ENCODE data around the gene MRPL58. TPM values are rescaled to one million over a fixed set of nuclear protein-coding genes. Genes with fewer than 3 reads are reported as not detected.
"Not testable (repeated sequence)": the region's sequence is repeated elsewhere in the genome, so short reads cannot be mapped to it uniquely, and the experiment has no call there.

The MRPL58 gene
- total RNA-seq, 2 experiments from 2014 or later = 64.6 to 66.5 TPM

DNA sequence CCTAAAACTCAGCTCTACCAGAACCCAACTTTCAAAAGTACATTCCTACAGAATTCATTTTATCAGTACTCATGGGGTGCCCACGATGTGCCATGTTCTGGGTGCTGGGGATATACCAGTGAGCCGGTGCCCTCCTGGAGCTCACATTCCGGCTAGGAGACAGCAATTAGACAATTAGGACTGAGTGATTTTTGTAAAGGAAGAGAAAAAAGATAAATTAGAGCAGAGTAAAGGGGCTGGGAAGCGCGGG, 449 bp upstream of the MRPL58 start:
- ATAC-seq = no peak
- peaks cover 12% of the 10 kb centered on the region for H3K36me3 Mint-ChIP-seq (ENCODE audit: low read depth)
- no peak for DNase-seq
- CTCF ChIA-PET = interaction anchor here (0.6 to 3.7 kb wide), 16 partner anchors 12 to 179 kb away, joined by 3 to 52 read pairs (median 3); partner anchors contain the start of gene CDR2L
- H3K9me3 Mint-ChIP-seq (ENCODE audit: low read depth) = no peaks in the 10 kb centered on the region
- POLR2A ChIA-PET = interaction anchor here (0.6 to 1.5 kb wide), 3 partner anchors 24 to 138 kb away, joined by 3 to 6 read pairs (median 3); partner anchors contain the start of genes CDR2L and HID1
- H3K4me3 Mint-ChIP-seq = peak overlapping the region; percentile 95
- intact Hi-C loops (cut with DNase I, micrococcal nuclease) = loop anchor here (1.0 to 2.0 kb wide), 6 partner anchors 21 to 51 kb away; partner anchors contain the start of genes CDR2L (in 1 of the 2) and KCTD2 (in 1 of the 2)
- no peaks in the 10 kb centered on the region for H3K27me3 Mint-ChIP-seq
- peaks cover 31% of the 10 kb centered on the region for H3K4me1 Mint-ChIP-seq
- peak overlapping the region; percentile 83 for H3K27ac Mint-ChIP-seq

DNA sequence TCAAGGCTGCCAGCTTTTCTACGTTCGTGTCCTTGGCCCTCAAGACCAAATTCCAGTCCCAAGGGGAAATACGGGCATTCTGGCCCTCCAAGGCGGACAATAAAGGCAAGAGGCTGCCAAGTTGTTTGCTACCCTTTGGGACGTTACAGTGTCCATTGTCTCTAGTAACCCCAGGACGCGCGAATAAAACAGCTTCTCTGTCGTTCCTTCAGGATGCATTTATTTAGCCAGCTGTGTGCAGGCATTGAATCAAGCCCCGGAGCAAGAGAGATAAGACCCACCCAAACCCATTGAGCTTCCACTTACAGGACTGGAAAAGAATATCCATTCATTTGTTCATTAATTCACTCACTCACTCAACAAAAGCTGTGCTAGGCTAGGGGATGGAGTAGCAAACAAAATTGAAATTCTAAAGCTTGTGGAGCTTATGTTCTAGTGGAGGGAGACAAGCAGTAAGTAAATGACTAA, 656 bp downstream of the MRPL58 start:
- Mint-ChIP-seq H3K36me3 (ENCODE audit: low read depth) (peaks cover 15% of the 10 kb centered on the region), H3K27ac (peak overlapping the region; percentile 92), H3K27me3 (no peaks in the 10 kb centered on the region), H3K9me3 (ENCODE audit: low read depth) (no peaks in the 10 kb centered on the region), H3K4me1 (peaks cover 31% of the 10 kb centered on the region), H3K4me3 (peak overlapping the region; percentile 95)
- ChIA-PET POLR2A (interaction anchor here (0.7 to 1.5 kb wide), 5 partner anchors 21 to 192 kb away, joined by 3 to 12 read pairs (median 4); partner anchors contain the start of genes CDR2L and NUP85), CTCF (interaction anchor here (0.6 to 3.7 kb wide), 22 partner anchors 9 to 443 kb away, joined by 3 to 52 read pairs (median 3); partner anchors contain the start of gene CDR2L)
- no peak for ATAC-seq
- intact Hi-C loops (cut with DNase I, micrococcal nuclease) = loop anchor here (1.0 to 2.0 kb wide), 2 partner anchors 52 to 140 kb away; no protein-coding TSS in a partner anchor
- DNase-seq = no peak

DNA sequence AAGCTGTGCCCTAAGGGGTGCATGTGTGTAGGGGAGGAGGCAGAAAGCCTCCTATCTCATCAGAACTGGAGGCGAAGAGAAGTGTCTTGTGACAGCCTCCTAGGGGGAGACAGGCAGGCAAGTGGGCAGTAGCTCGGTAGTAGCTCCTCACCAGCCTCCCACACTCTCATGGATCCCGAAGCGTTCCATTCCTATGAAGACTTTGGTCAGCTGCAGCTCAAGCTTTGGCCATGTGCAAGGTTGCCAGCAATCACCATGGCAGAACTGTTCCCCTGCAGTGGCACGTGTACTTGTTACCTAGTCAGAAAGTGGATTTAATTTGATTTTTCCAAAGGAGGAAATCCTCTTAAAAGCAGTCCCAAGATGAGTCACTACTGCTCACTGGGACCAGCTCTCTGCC, 6.7 kb downstream of the MRPL58 start:
- intact Hi-C loops (cut with DNase I, micrococcal nuclease) = no loop called here
- POLR2A ChIA-PET = no interaction called here
- DNase-seq = no peak
- no peaks in the 10 kb centered on the region for H3K27me3 Mint-ChIP-seq
- peaks cover 6% of the 10 kb centered on the region for H3K4me1 Mint-ChIP-seq
- no peaks in the 10 kb centered on the region for H3K9me3 Mint-ChIP-seq (ENCODE audit: low read depth)
- ATAC-seq = no peak
- H3K36me3 Mint-ChIP-seq (ENCODE audit: low read depth) = peaks cover 40% of the 10 kb centered on the region
- no peak overlapping the region for H3K27ac Mint-ChIP-seq
- H3K4me3 Mint-ChIP-seq = no peak overlapping the region
- CTCF ChIA-PET = interaction anchor here (0.5 to 1.6 kb wide), 6 partner anchors 8 to 226 kb away, joined by 3 to 8 read pairs (median 4); no protein-coding TSS in a partner anchor

DNA sequence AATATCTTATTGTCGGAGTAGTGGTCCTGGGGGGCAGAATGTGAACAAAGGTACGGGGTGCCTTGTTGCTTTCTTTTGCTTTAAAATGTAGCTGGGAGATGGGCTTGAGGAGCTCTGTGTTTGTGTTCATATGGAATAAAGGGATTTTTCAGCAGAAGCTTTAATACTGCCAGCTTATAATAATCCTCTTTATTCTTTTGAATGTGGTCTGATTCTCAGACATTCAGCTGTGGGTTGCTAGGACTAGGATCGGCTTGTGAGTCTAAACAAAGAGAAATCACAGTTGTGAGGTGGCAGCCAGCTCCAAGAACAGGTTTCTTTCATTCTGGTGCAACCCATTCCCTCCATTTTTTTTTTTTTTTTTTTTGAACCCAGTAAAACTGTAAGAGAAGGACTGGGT, 7.2 kb downstream of the MRPL58 start:
- ChIA-PET CTCF (interaction anchor here (0.7 to 1.6 kb wide), 7 partner anchors 8 to 699 kb away, joined by 3 to 8 read pairs (median 3); no protein-coding TSS in a partner anchor), POLR2A (no interaction called here)
- Mint-ChIP-seq H3K4me3 (no peak overlapping the region), H3K9me3 (ENCODE audit: low read depth) (no peaks in the 10 kb centered on the region), H3K27ac (no peak overlapping the region), H3K27me3 (no peaks in the 10 kb centered on the region), H3K36me3 (ENCODE audit: low read depth) (peaks cover 42% of the 10 kb centered on the region), H3K4me1 (peaks cover 6% of the 10 kb centered on the region)
- DNase-seq (no peak), ATAC-seq (no peak)
- intact Hi-C loops (cut with DNase I, micrococcal nuclease) = no loop called here

DNA sequence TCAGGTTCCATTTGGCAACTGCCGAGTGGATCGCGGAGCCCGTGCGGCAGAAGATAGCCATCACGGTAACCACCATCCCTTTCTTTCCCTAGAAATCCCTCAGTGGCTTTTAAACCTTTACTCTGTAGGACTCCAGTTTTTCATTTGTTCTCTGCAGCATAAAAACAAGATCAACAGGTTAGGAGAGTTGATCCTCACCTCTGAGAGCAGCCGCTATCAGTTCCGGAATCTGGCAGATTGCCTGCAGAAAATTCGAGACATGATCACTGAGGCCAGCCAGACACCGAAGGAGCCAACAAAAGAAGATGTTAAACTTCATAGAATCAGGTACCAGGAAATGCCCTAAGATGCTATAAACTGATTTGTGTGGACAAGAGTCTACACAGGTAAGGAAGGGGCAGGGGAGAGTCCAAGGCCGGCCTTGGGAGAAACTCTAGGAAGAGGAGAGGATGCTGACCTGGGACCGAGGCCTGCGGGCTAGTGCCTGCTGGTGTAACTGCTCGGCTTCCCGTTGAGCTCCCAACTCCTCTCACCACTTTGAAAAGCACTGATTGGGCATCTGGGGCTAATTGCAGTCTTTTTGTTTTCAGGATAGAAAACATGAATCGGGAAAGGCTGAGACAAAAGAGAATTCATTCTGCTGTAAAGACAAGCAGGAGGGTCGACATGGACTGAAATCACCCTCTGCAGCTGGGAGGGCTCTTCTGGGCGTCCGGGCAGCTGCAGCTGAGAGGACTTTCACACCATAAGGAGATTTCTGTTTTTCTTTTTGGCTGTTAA, 8.1 kb downstream of the MRPL58 start:
- no peak overlapping the region for H3K27ac Mint-ChIP-seq
- H3K27me3 Mint-ChIP-seq = no peaks in the 10 kb centered on the region
- DNase-seq (no peak), ATAC-seq (no peak)
- POLR2A ChIA-PET = no interaction called here
- no peak overlapping the region for H3K4me3 Mint-ChIP-seq
- H3K4me1 Mint-ChIP-seq = peaks cover 11% of the 10 kb centered on the region
- no peaks in the 10 kb centered on the region for H3K9me3 Mint-ChIP-seq (ENCODE audit: low read depth)
- CTCF ChIA-PET = interaction anchor here (1.6 kb wide), 1 partner anchor 59 kb away, joined by 8 read pairs; no protein-coding TSS in a partner anchor
- peaks cover 46% of the 10 kb centered on the region for H3K36me3 Mint-ChIP-seq (ENCODE audit: low read depth)
- intact Hi-C loops (cut with DNase I, micrococcal nuclease) = no loop called here

DNA sequence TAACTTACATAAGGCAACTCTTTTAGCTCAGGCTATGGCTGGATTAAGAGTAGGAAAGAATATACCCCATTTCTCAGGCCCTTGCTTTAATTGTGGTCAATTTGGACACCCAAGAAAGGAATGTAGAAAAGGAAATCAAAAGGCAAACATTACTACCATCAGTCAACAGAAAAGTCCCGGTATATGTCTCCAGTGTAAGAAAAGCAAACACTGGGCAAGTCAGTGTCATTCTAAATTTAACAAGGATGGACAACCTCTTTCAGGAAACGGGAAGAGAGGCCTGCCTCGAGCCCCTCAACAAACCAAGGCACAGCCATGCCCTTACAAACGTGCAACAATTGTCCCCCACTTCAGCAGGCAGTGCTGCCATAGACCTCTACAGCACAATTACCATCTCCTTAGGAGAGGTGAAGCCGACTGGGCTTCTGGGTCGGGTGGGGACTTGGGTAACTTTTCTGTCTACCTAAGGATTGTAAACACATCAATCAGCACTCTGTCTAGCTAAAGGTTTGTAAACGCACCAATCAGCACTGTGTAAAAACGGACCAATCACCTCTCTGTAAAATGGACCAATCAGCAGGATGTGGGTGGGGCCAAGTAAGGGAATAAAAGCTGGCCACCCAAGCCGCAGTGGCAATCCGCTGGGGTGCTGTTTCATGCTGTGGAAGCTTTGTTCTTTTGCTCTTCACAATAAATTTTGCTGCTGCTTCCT, 12.4 kb downstream of the MRPL58 start:
- CTCF ChIA-PET = interaction anchor here (0.6 to 3.3 kb wide), 8 partner anchors 9 to 805 kb away, joined by 3 to 24 read pairs (median 4); partner anchors contain the start of gene MRPL58

DNA sequence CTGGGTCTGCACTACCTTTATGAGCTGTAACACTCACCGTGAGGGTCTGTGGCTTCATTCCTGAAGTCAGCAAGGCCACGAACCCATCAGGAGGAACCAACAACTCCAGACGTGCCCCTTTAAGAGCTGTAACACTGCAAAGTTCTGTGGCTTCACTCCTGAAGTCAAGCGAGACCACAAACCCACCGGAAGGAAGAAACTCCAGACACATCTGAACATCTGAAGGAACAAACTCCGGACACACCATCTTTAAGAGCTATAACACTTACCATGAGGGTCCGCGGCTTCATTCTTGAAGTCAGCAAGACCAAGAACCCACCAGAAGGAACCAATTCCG, 12.9 kb downstream of the MRPL58 start:
- ChIA-PET CTCF (interaction anchor here (0.6 to 3.3 kb wide), 7 partner anchors 10 to 805 kb away, joined by 3 to 24 read pairs (median 4); partner anchors contain the start of gene MRPL58), POLR2A (interaction anchor here (0.7 kb wide), 1 partner anchor 235 kb away, joined by 3 read pairs; no protein-coding TSS in a partner anchor)
- Mint-ChIP-seq H3K4me1 (peaks cover 12% of the 10 kb centered on the region), H3K27ac (peak overlapping the region; percentile 56), H3K4me3 (peak overlapping the region; percentile 17), H3K36me3 (ENCODE audit: low read depth) (peaks cover 28% of the 10 kb centered on the region)
- H3K27me3 Mint-ChIP-seq; DNase-seq; H3K9me3 Mint-ChIP-seq (ENCODE audit: low read depth): not testable (repeated sequence)
- intact Hi-C loops (cut with DNase I, micrococcal nuclease) = loop anchor here in 1 of 2 experiments (1.0 kb wide), 1 partner anchor 9 kb away; no protein-coding TSS in a partner anchor
- ATAC-seq = peak; percentile 4

More for the DNA sequence above, 12.4 kb downstream of the MRPL58 start:
- Mint-ChIP-seq H3K4me1 (peaks cover 12% of the 10 kb centered on the region), H3K27me3 (no peaks in the 10 kb centered on the region), H3K36me3 (ENCODE audit: low read depth) (peaks cover 32% of the 10 kb centered on the region), H3K27ac (peak overlapping the region; percentile 56), H3K4me3 (peak overlapping the region; percentile 17), H3K9me3 (ENCODE audit: low read depth) (no peaks in the 10 kb centered on the region)
- peak; percentile 76 for ATAC-seq
- POLR2A ChIA-PET = interaction anchor here (0.6 to 0.7 kb wide), 3 partner anchors 152 to 873 kb away, joined by 3 read pairs; no protein-coding TSS in a partner anchor
- intact Hi-C loops (cut with DNase I, micrococcal nuclease) = loop anchor here in 1 of 2 experiments (1.0 kb wide), 1 partner anchor 9 kb away; no protein-coding TSS in a partner anchor
- DNase-seq = peak; percentile 64

DNA sequence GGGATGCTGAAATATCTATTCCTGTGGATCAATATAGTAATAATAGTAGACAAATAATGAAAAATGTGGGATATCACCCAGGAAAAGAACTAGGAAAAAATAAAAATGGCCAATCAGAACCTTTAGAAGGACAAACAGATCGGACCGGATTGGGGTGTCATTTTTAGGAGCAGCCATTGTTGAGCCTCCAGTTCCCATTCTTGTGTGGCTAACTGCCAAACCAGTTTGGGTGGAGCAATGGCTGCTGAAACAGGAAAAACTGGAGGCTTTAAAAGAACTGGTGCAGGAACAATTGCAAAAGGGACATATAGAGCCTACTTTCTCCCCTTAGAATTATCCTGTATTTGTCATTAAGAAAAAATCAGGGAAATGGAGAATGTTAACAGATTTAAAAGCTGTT, 14.2 kb downstream of the MRPL58 start:
- CTCF ChIA-PET; DNase-seq; H3K27ac Mint-ChIP-seq; H3K27me3 Mint-ChIP-seq; H3K4me3 Mint-ChIP-seq; ATAC-seq; H3K9me3 Mint-ChIP-seq (ENCODE audit: low read depth); intact Hi-C loops (cut with DNase I, micrococcal nuclease): not testable (repeated sequence)
- POLR2A ChIA-PET = interaction anchor here (0.7 kb wide), 1 partner anchor 61 kb away, joined by 3 read pairs; the partner anchor contains the start of gene SLC16A5
- Mint-ChIP-seq H3K36me3 (ENCODE audit: low read depth) (peaks cover 17% of the 10 kb centered on the region), H3K4me1 (peaks cover 16% of the 10 kb centered on the region)

DNA sequence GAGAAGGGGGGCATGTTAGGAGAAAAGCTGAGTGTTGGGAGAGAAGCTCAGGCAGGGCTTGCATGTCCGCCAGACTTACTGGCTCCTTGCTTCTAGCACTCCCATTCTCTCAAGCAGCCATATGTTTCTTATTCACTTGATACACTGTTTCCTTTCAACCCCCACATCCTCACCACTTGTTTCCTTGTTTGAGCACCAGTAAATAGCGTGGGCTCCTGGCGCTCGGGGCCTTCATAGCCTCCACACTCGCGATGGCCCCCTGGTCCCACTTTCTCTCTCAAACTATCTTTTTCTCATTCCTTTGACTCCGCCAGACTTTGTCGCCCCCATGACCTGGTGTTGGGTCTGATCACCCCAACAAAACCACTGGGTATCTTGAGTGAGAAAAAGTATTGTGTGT, 17.7 kb downstream of the MRPL58 start:
- ChIA-PET CTCF (no interaction called here), POLR2A (interaction anchor here (0.7 kb wide), 1 partner anchor 121 kb away, joined by 3 read pairs; no protein-coding TSS in a partner anchor)
- DNase-seq = no peak
- H3K4me3 Mint-ChIP-seq = no peak overlapping the region
- intact Hi-C loops (cut with DNase I, micrococcal nuclease) = loop anchor here (5.0 to 10.0 kb wide), 6 partner anchors 48 to 637 kb away; partner anchors contain the start of genes CASKIN2 (in 1 of the 2), MYO15B (in 1 of the 2), RECQL5 (in 1 of the 2) and SAP30BP (in 1 of the 2)
- H3K9me3 Mint-ChIP-seq (ENCODE audit: low read depth) = peaks cover 3% of the 10 kb centered on the region
- peaks cover 32% of the 10 kb centered on the region for H3K4me1 Mint-ChIP-seq
- ATAC-seq = no peak
- peaks cover 8% of the 10 kb centered on the region for H3K36me3 Mint-ChIP-seq (ENCODE audit: low read depth)
- no peak overlapping the region for H3K27ac Mint-ChIP-seq
- no peaks in the 10 kb centered on the region for H3K27me3 Mint-ChIP-seq

DNA sequence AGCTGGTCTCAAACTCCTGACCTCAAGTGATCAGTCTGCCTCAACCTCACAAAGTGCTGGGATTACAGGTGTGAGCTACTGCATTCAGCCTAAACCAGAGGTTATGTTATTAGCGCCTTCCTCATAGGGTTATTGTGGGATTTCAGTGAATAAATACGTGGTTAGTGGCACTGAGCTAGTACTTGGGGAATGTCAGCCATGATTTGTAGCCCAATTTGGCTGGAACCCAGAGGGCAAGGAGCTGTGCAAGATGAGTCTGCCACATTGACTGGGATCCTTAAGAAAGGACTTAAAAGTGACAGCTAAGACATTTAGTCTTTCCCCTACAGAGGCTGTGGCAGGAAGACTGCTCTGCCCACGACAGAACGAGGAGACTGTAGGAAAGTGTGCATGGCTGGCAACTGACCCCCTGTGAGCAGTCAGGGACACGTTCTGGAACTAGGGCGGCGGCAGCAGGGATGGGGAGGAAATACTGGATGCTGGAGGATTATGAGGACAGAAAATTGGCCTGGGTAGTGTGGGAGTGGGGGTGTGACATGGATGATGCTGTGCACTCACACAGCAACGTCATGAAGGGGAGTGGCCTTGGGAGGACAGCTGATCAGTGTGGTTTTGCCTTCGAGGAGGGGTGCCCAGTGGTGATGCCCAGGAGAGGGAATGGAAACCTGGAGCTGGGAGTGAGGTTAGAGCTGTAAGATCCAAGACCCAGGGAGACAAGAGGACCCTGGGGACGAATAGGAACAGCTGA, 19.7 kb downstream of the MRPL58 start:
- intact Hi-C loops (cut with DNase I, micrococcal nuclease) = loop anchor here (2.0 to 10.0 kb wide), 7 partner anchors 49 to 635 kb away; partner anchors contain the start of genes CASKIN2 (in 1 of the 2), MYO15B (in 1 of the 2), RECQL5 (in 1 of the 2) and SAP30BP (in 1 of the 2)

More for the DNA sequence above, 19.7 kb downstream of the MRPL58 start:
- CTCF ChIA-PET = interaction anchor here (0.6 to 1.4 kb wide), 6 partner anchors 19 to 108 kb away, joined by 3 to 6 read pairs (median 4); partner anchors contain the start of genes CDR2L, MRPL58 and OTOP2
- ATAC-seq = peak; percentile 23
- Mint-ChIP-seq H3K27me3 (no peaks in the 10 kb centered on the region), H3K4me3 (peak overlapping the region; percentile 48), H3K4me1 (peaks cover 47% of the 10 kb centered on the region), H3K27ac (peak overlapping the region; percentile 32), H3K36me3 (ENCODE audit: low read depth) (peaks cover 10% of the 10 kb centered on the region), H3K9me3 (ENCODE audit: low read depth) (peaks cover 3% of the 10 kb centered on the region)
- POLR2A ChIA-PET = interaction anchor here (0.6 to 1.1 kb wide), 2 partner anchors 21 to 191 kb away, joined by 3 to 4 read pairs; no protein-coding TSS in a partner anchor
- DNase-seq = peak; percentile 79
